Measurements from ENCODE around the gene GEMIN7. TPM values are rescaled to one million over a fixed set of nuclear protein-coding genes. Genes with fewer than 3 reads are reported as not detected.

Gene GEMIN7
- total and polyA plus RNA-seq, 8 donors = 3.8 to 26.2 (median 8.1) TPM

GRCh38 chr19:45135176-45135885, 56.3 kb downstream of the GEMIN7 start:
- no peaks in the 10 kb centered on the region for H3K4me1 ChIP-seq
- WGBS, 2 donors = 95 to 96% methylated on average over 21 of the region's 21 CpGs
- no peak for FAIRE-seq

GRCh38 chr19:45136507-45137178, 57.6 kb downstream of the GEMIN7 start:
- Histone ChIP-seq H3K27ac (no peak overlapping the region), H3K4me3 (no peak overlapping the region), H3K9me3 (no peaks in the 10 kb centered on the region), H3K36me3 (no peaks in the 10 kb centered on the region), H3K27me3 (no peaks in the 10 kb centered on the region), H3K4me1 (no peaks in the 10 kb centered on the region)
- intact Hi-C loops (cut with DNase I) = no loop called here
- no peak for FAIRE-seq
- WGBS, 2 donors = 80 to 85% methylated on average over 12 of the region's 12 CpGs
- no peak for DNase-seq
- peak in 1 of 4 donors; percentile 6 for ATAC-seq
- no peak for TF ChIP-seq CTCF (IDR thresholded peaks at IDR 0.05)

More at GRCh38 chr19:45135176-45135885, 56.3 kb downstream of the GEMIN7 start:
- Histone ChIP-seq H3K36me3 (no peaks in the 10 kb centered on the region), H3K9me3 (no peaks in the 10 kb centered on the region), H3K4me3 (no peak overlapping the region), H3K27me3 (no peaks in the 10 kb centered on the region), H3K27ac (no peak overlapping the region)
- intact Hi-C loops (cut with DNase I) = no loop called here
- ATAC-seq = no peak
- TF ChIP-seq CTCF (IDR thresholded peaks at IDR 0.05) = no peak
- DNase-seq = no peak

GRCh38 chr19:45137179-45137761, 58.2 kb downstream of the GEMIN7 start:
- intact Hi-C loops (cut with DNase I) = no loop called here
- Histone ChIP-seq H3K4me1 (no peaks in the 10 kb centered on the region), H3K36me3 (peaks cover 0 to 5% (median 0%) of the 10 kb centered on the region in 3 donors), H3K27ac (no peak overlapping the region), H3K27me3 (no peaks in the 10 kb centered on the region), H3K4me3 (no peak overlapping the region), H3K9me3 (no peaks in the 10 kb centered on the region)
- TF ChIP-seq CTCF (IDR thresholded peaks at IDR 0.05) = no peak
- DNase-seq (no peak), ATAC-seq (peak in 2 of 4 donors; percentile 36 to 51), FAIRE-seq (no peak)
- 83 to 84% methylated on average over 17 of the region's 17 CpGs for WGBS, 2 donors

- ATAC-seq = no peak
- Histone ChIP-seq H3K27me3 (no peaks in the 10 kb centered on the region), H3K36me3 (peaks cover 0 to 11% (median 0%) of the 10 kb centered on the region in 3 donors), H3K27ac (no peak overlapping the region), H3K9me3 (no peaks in the 10 kb centered on the region), H3K4me3 (no peak overlapping the region), H3K4me1 (no peaks in the 10 kb centered on the region)
- TF ChIP-seq CTCF (IDR thresholded peaks at IDR 0.05) = no peak
- no peak for FAIRE-seq
- no peak for DNase-seq
- 88 to 96% methylated on average over 11 of the region's 11 CpGs for WGBS, 2 donors
- intact Hi-C loops (cut with DNase I) = no loop called here
Measured at GRCh38 chr19:45138303-45138751, 59.3 kb downstream of the GEMIN7 start.

All from pancreas (tissue), 10 donors.